IMR-90 (cell line): ENCODE data around the gene IVNS1ABP.

ENCODE experiments used
- BHLHE40 ChIP-seq: fragments of 150-350 bp; IDR thresholded peaks from 2 replicates; pipeline ENCODE4 v1.6.1; 2016; ENCODE audit warnings: mild to moderate bottlenecking, low read depth, low read length
- CEBPB ChIP-seq: IDR thresholded peaks from 2 replicates; pipeline ENCODE4 v1.6.1; 2012; ENCODE audit warnings: low read depth, low read length, improper control_type of control experiment
- POLR2A ChIP-seq: IDR thresholded peaks from 2 replicates; pipeline ENCODE4 v1.6.1; 2012; ENCODE audit warnings: mild to moderate bottlenecking, low read depth, low read length
- RAD21 ChIP-seq: IDR thresholded peaks from 2 replicates; pipeline ENCODE4 v1.6.1; 2012; ENCODE audit warnings: low read length, improper control_type of control experiment
- RCOR1 ChIP-seq: IDR thresholded peaks from 2 replicates; pipeline ENCODE4 v1.6.1; 2012; ENCODE audit warnings: mild to moderate bottlenecking, low read length, improper control_type of control experiment; ENCODE audit not compliant: insufficient replicate concordance
- TF ChIP-seq, protein P1 (sequence below): conservative IDR thresholded peaks from 2 replicates; pipeline ENCODE4 v1.5.1; 2012; ENCODE audit warnings: mild to moderate bottlenecking, low read depth, low read length, improper control_type of control experiment

DNA sequence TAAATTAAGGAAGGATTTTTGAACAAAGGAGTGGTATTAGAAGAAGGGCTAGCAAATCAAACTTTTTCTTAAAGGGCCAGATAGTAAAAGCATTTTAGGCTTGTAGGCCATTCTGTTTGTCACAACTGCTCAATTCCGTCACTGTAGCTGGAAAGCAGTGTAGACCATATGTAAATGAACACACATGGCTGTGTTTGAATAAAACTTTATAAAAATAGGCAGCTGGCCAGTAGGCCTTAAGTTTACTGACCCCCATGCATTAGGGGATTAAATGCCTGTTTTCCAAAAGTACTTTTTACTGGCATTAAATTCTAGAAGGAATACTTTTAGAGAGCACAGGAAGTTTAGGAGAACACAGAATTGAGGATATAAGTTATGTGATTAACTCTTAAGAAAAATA, 8.9 kb downstream of the IVNS1ABP start:
- TF ChIP-seq, protein P1, sequence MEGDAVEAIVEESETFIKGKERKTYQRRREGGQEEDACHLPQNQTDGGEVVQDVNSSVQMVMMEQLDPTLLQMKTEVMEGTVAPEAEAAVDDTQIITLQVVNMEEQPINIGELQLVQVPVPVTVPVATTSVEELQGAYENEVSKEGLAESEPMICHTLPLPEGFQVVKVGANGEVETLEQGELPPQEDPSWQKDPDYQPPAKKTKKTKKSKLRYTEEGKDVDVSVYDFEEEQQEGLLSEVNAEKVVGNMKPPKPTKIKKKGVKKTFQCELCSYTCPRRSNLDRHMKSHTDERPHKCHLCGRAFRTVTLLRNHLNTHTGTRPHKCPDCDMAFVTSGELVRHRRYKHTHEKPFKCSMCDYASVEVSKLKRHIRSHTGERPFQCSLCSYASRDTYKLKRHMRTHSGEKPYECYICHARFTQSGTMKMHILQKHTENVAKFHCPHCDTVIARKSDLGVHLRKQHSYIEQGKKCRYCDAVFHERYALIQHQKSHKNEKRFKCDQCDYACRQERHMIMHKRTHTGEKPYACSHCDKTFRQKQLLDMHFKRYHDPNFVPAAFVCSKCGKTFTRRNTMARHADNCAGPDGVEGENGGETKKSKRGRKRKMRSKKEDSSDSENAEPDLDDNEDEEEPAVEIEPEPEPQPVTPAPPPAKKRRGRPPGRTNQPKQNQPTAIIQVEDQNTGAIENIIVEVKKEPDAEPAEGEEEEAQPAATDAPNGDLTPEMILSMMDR = no peak
- TF ChIP-seq BHLHE40 = no peak
- TF ChIP-seq CEBPB = no peak
- TF ChIP-seq POLR2A = no peak
- TF ChIP-seq RAD21 = no peak
- TF ChIP-seq RCOR1 = no peak
